ENCODE data around the gene TMUB2. TPM values are rescaled to one million over a fixed set of nuclear protein-coding genes. Genes with fewer than 3 reads are reported as not detected.

TMUB2 gene
- total RNA-seq, 2 donors from 2014 or later, result 22.6 to 31.0 TPM

GRCh38 chr17:44209786-44210341, 23.1 kb downstream of the TMUB2 start:
- Histone ChIP-seq H3K27ac (peak overlapping the region in 2 of 4 donors; percentile 16 to 38), H3K36me3 (replicated peaks in 1 of 2; ENCODE audit: insufficient read depth in 1 of 2, low read depth in 2 of 2) (peaks cover 12 to 22% of the 10 kb centered on the region in 2 donors), H3K27me3 (no peaks in the 10 kb centered on the region), H3K9me3 (no peaks in the 10 kb centered on the region), H3K4me3 (no peak overlapping the region), H3K4me1 (peaks cover 17% of the 10 kb centered on the region)
- WGBS, 2 donors, result 52 to 54% methylated on average over 9 to 11 of the region's 11 CpGs
- TF ChIP-seq POLR2A (IDR thresholded peaks at IDR 0.05) (no peak), CTCF (IDR thresholded peaks at IDR 0.05) (no peak)
- intact Hi-C loops (cut with DNase I), result no loop called here
- DNase-seq, result no peak
- ATAC-seq, result no peak

- TF ChIP-seq POLR2A (IDR thresholded peaks at IDR 0.05), result peak in 2 of 3 donors; percentile 31 to 33
- TF ChIP-seq CTCF (IDR thresholded peaks at IDR 0.05), result peak; percentile 98 to 100 (median 99)
- intact Hi-C loops (cut with DNase I), result no loop called here
- H3K9me3 ChIP-seq, result no peaks in the 10 kb centered on the region
- ATAC-seq (peak; percentile 94), DNase-seq (peak; percentile 89 to 92 (median 90))
- 29 to 55% methylated on average over 20 to 49 of the region's 64 CpGs for WGBS, 2 donors
- peaks cover 12 to 28% of the 10 kb centered on the region in 2 donors for H3K36me3 ChIP-seq (replicated peaks in 1 of 2; ENCODE audit: insufficient read depth in 1 of 2, low read depth in 2 of 2)
- no peaks in the 10 kb centered on the region for H3K27me3 ChIP-seq
- peaks cover 17% of the 10 kb centered on the region for H3K4me1 ChIP-seq
- H3K27ac ChIP-seq, result peak overlapping the region in 2 of 4 donors; percentile 38 to 50
- H3K4me3 ChIP-seq, result no peak overlapping the region
Measured at GRCh38 chr17:44210342-44211192, 23.8 kb downstream of the TMUB2 start.

DNA sequence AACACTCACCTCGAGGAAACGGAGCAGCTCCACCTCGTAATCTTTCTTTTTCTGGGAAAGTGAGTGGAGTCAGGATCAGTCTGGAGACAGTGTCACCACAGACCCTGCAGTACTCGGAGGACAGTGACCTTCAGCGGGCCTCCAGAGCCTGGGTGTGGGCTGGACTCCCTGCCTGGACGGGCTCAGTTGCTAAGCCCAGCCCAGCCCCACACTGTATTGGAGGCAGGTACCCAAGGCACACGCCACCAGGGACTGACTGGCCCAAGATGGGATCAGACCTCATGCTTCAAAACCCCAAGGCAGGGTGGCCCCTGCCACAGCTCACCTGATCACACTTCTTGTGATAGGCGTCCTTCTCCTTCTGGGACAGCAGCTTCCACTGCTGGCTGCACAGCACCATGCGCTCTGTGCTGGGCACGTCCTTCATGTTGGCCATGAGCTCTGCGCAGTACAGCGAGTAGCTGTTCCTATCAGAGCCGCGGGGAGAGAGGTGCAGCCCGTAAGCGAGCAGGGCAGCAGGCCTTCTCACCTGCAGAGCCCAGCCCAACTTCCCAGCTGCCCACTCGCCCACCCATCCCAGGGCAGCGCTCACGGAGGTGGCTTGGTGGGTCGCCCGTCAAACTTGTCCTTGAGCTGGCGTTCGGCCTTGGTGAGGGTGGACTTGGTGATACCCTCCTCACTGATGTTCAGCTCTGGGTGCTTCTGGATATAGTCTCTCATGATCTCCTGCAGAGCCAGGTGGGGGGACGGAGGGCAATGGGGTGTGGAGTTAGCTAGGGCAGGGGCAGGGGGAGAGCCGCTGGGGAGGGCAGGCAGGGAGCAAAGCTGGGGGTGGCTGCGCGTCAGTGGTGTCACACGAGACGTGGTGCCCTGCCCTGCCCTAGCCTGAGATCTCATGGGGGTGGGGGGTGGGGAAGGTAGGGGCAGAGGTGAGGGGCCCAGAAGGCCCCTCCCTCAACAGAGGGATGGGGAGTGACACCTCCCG, 24.8 kb downstream of the TMUB2 start:
- no peak overlapping the region for H3K27ac ChIP-seq
- intact Hi-C loops (cut with DNase I), result no loop called here
- no peak overlapping the region for H3K4me3 ChIP-seq
- H3K27me3 ChIP-seq, result no peaks in the 10 kb centered on the region
- peaks cover 19% of the 10 kb centered on the region for H3K4me1 ChIP-seq
- no peaks in the 10 kb centered on the region for H3K9me3 ChIP-seq
- DNase-seq (no peak), ATAC-seq (no peak)
- H3K36me3 ChIP-seq (replicated peaks in 1 of 2; ENCODE audit: insufficient read depth in 1 of 2, low read depth in 2 of 2), result peaks cover 19 to 37% of the 10 kb centered on the region in 2 donors
- TF ChIP-seq POLR2A (IDR thresholded peaks at IDR 0.05) (no peak), CTCF (IDR thresholded peaks at IDR 0.05) (no peak)
- 66 to 90% methylated on average over 9 to 21 of the region's 30 CpGs for WGBS, 2 donors

GRCh38 chr17:44212507-44213402, 26.0 kb downstream of the TMUB2 start:
- DNase-seq (no peak), ATAC-seq (no peak)
- intact Hi-C loops (cut with DNase I), result no loop called here
- H3K27me3 ChIP-seq, result no peaks in the 10 kb centered on the region
- 62 to 74% methylated on average over 14 to 30 of the region's 31 CpGs for WGBS, 2 donors
- H3K4me3 ChIP-seq, result no peak overlapping the region
- H3K36me3 ChIP-seq (replicated peaks in 1 of 2; ENCODE audit: insufficient read depth in 1 of 2, low read depth in 2 of 2), result peaks cover 21 to 33% of the 10 kb centered on the region in 2 donors
- peaks cover 31% of the 10 kb centered on the region for H3K4me1 ChIP-seq
- no peaks in the 10 kb centered on the region for H3K9me3 ChIP-seq
- TF ChIP-seq CTCF (IDR thresholded peaks at IDR 0.05) (no peak), POLR2A (IDR thresholded peaks at IDR 0.05) (no peak)
- H3K27ac ChIP-seq, result no peak overlapping the region
